HFFc6 (cell line): Measurements from ENCODE around the gene OR6V1. TPM values are rescaled to one million over a fixed set of nuclear protein-coding genes. Genes with fewer than 3 reads are reported as not detected.

Source experiments
- DNase-seq: peaks from one replicate; pipeline ENCODE4 v3.0.0-alpha.2; 2018
- H3K27ac Mint-ChIP-seq: 2 replicates; pipeline ENCODE4 v1.8.0; 2020; ENCODE audit warnings: mild to moderate bottlenecking, mixed read lengths
- H3K27me3 Mint-ChIP-seq: 2 replicates; pipeline ENCODE4 v1.8.0; 2021; ENCODE audit warnings: mild to moderate bottlenecking, moderate library complexity, mixed read lengths; ENCODE audit not compliant: insufficient read depth
- H3K36me3 Mint-ChIP-seq: 2 replicates; pipeline ENCODE4 v1.8.0; 2021; ENCODE audit warnings: low read depth, mixed read lengths
- H3K4me1 Mint-ChIP-seq: 2 replicates; pipeline ENCODE4 v1.8.0; 2020; ENCODE audit warnings: low read depth, mixed read lengths
- H3K4me3 Mint-ChIP-seq: 2 replicates; pipeline ENCODE4 v1.8.0; 2020; ENCODE audit warnings: mild to moderate bottlenecking, moderate library complexity, mixed read lengths
- H3K9me3 Mint-ChIP-seq: 2 replicates; pipeline ENCODE4 v1.8.0; 2020; ENCODE audit warnings: mild to moderate bottlenecking, mixed read lengths
- total RNA-seq, 6 experiments: library from RNA; stranded (reverse); fragmentation: NEBNext Ultra II Directional; extraction: Animal tissue kit (Norgen Biotek cat#: 25700); gene quantifications; 2 replicates in 1 of 6; 3 replicates in 5 of 6; pipeline ENCODE4 v1.2.3, GENCODE V29; 2021
- TF ChIP-seq, protein P1 (sequence below): fragments of 200-600 bp; sonication (generic); IDR thresholded peaks from 2 replicates; pipeline ENCODE4 v1.5.0; 2021; ENCODE audit warnings: antibody characterized with exemption, mild to moderate bottlenecking

Gene OR6V1
- total RNA-seq, 6 experiments from 2014 or later: not detected

DNA sequence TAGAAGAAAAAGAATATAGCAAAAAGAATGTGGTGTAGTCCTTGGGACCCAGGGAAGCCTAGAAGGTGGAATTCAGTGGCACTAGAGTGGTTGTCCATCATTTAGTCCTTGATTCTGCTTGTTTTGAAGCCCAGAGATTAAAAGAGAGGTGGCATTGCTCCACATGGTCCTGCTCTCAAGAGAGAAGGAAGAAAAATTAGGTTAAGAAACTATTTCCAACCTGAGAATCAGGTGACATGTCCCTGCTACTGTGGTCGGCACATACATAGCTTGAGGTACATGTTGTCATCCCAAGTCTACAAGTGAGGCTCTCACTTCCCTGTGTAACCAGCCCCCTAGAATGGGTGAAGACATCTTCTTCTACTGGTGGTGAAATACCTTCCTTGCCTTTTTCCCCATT is 25.1 kb upstream of the OR6V1 start, which contains the start of gene OR9A2:
TSS of gene OR9A2 (minus strand) at position 101 of the 400 bp plus-strand sequence. CDS start at position 101, 0 bp downstream.
- no peak for DNase-seq
- no peak within 1 kb of the TSS for H3K4me3 Mint-ChIP-seq
- H3K4me1 Mint-ChIP-seq: no peaks in the 10 kb centered on the region
- no peaks in the 10 kb centered on the region; the same call in 1 of the 2 replicates for H3K27me3 Mint-ChIP-seq
- H3K36me3 Mint-ChIP-seq: no peaks in the 10 kb centered on the region
- H3K27ac Mint-ChIP-seq: no peak within 1 kb of the TSS
- H3K9me3 Mint-ChIP-seq: no peaks in the 10 kb centered on the region
- TF ChIP-seq, protein P1, sequence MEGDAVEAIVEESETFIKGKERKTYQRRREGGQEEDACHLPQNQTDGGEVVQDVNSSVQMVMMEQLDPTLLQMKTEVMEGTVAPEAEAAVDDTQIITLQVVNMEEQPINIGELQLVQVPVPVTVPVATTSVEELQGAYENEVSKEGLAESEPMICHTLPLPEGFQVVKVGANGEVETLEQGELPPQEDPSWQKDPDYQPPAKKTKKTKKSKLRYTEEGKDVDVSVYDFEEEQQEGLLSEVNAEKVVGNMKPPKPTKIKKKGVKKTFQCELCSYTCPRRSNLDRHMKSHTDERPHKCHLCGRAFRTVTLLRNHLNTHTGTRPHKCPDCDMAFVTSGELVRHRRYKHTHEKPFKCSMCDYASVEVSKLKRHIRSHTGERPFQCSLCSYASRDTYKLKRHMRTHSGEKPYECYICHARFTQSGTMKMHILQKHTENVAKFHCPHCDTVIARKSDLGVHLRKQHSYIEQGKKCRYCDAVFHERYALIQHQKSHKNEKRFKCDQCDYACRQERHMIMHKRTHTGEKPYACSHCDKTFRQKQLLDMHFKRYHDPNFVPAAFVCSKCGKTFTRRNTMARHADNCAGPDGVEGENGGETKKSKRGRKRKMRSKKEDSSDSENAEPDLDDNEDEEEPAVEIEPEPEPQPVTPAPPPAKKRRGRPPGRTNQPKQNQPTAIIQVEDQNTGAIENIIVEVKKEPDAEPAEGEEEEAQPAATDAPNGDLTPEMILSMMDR: no peak

- Mint-ChIP-seq H3K9me3 (no peaks in the 10 kb centered on the region), H3K27me3 (peaks cover 3% of the 10 kb centered on the region; the same call in 1 of the 2 replicates), H3K4me1 (no peaks in the 10 kb centered on the region), H3K4me3 (no peak overlapping the region), H3K36me3 (no peaks in the 10 kb centered on the region), H3K27ac (no peak overlapping the region)
- no peak for DNase-seq
- TF ChIP-seq, protein P1: no peak
Measured at GRCh38 chr7:143027683-143028082, 24.5 kb upstream of the OR6V1 start.

- no peaks in the 10 kb centered on the region; the same call in 1 of the 2 replicates for H3K27me3 Mint-ChIP-seq
- no peak for DNase-seq
- no peak overlapping the region for H3K27ac Mint-ChIP-seq
- no peak overlapping the region for H3K4me3 Mint-ChIP-seq
- H3K36me3 Mint-ChIP-seq: no peaks in the 10 kb centered on the region
- TF ChIP-seq, protein P1: no peak
- H3K4me1 Mint-ChIP-seq: no peaks in the 10 kb centered on the region
- no peaks in the 10 kb centered on the region; the same call in 1 of the 2 replicates for H3K9me3 Mint-ChIP-seq
Measured at GRCh38 chr7:143038635-143039034, 13.5 kb upstream of the OR6V1 start.

- Mint-ChIP-seq H3K27me3 (no peaks in the 10 kb centered on the region; the same call in 1 of the 2 replicates), H3K4me3 (no peak overlapping the region), H3K27ac (no peak overlapping the region), H3K4me1 (no peaks in the 10 kb centered on the region), H3K9me3 (no peaks in the 10 kb centered on the region), H3K36me3 (no peaks in the 10 kb centered on the region)
- TF ChIP-seq, protein P1: no peak
- DNase-seq: no peak
Measured at GRCh38 chr7:143040209-143040715, 11.9 kb upstream of the OR6V1 start.

- DNase-seq: no peak
- H3K9me3 Mint-ChIP-seq: no peaks in the 10 kb centered on the region
- H3K27me3 Mint-ChIP-seq: no peaks in the 10 kb centered on the region; the same call in 1 of the 2 replicates
- TF ChIP-seq, protein P1: no peak
- H3K27ac Mint-ChIP-seq: no peak overlapping the region
- H3K4me3 Mint-ChIP-seq: no peak overlapping the region
- H3K36me3 Mint-ChIP-seq: no peaks in the 10 kb centered on the region
- H3K4me1 Mint-ChIP-seq: no peaks in the 10 kb centered on the region
Measured at GRCh38 chr7:143041346-143041745, 10.8 kb upstream of the OR6V1 start.
